Measurements from ENCODE around the gene INTS11.

GRCh38 chr1:1302006-1302430 lies 22.4 kb downstream of the INTS11 start:
- TF ChIP-seq POLR2AphosphoS2 (IDR thresholded peaks at IDR 0.05; ENCODE audit: low read depth, low read length) (no peak), EED (CRISPR knock-in tag; IDR thresholded peaks at IDR 0.05) (no peak)
